Ovary (tissue), 9 donors: Measurements from ENCODE around the gene MEGF9. TPM values are rescaled to one million over a fixed set of nuclear protein-coding genes. Genes with fewer than 3 reads are reported as not detected.

Experiments
- DNase-seq, 5 donors: peaks; one replicate each; pipeline ENCODE4 v3.0.0-alpha.2; 2019 to 2020
- H3K27ac ChIP-seq, 2 donors: fragments of 200-600 bp; one replicate each; pipeline versions ENCODE4 v1.5.1 to v1.8.0; 2019 to 2022
- H3K27me3 ChIP-seq: fragments of 200-600 bp; one replicate; pipeline ENCODE4 v1.8.0; 2022
- H3K36me3 ChIP-seq: fragments of 200-600 bp; sonication (generic); one replicate; pipeline ENCODE4 v1.5.1; 2019
- H3K4me1 ChIP-seq: one replicate; pipeline ENCODE4 v1.8.1; 2013; ENCODE audit warnings: mild to moderate bottlenecking, moderate library complexity; ENCODE audit not compliant: insufficient read depth
- H3K4me3 ChIP-seq: fragments of 200-600 bp; sonication (generic); one replicate; pipeline ENCODE4 v1.5.1; 2017
- H3K9me3 ChIP-seq, 2 donors: fragments of 200-600 bp in 1 of 2; sonication (generic) in 1 of 2; one replicate each; pipeline versions ENCODE4 v1.5.1 to v1.8.1; 2013 to 2019; ENCODE audit warnings: mild to moderate bottlenecking in 1 of 2, moderate library complexity in 1 of 2
- CTCF ChIP-seq, 3 donors: fragments of 450-650 bp in 2 of 3; fragments of 200-600 bp in 1 of 3; IDR thresholded peaks; one replicate each; pipeline versions ENCODE4 v1.5.1 to v1.8.0; 2016 to 2022; ENCODE audit warnings: antibody characterized with exemption in 3 of 3, mild to moderate bottlenecking in 1 of 3
- EP300 ChIP-seq: sonication (generic); formaldehyde crosslinking; IDR thresholded peaks from one replicate; pipeline ENCODE4 v1.6.1; 2017; ENCODE audit warnings: antibody characterized with exemption
- POLR2A ChIP-seq: fragments of 450-650 bp; IDR thresholded peaks from one replicate; pipeline ENCODE4 v1.6.1; 2017; ENCODE audit warnings: antibody characterized with exemption, mild to moderate bottlenecking, moderate library complexity
- WGBS, 3 donors: extraction: QIAGEN DNeasy Blood & Tissue Kit in 1 of 3; methylation state at CpG; one replicate each; pipeline versions ENCODE4 v1.1.5 to v1.1.7; 2013 to 2017; 5-methylcytosine and 5-hydroxymethylcytosine counted together
- intact Hi-C, 4 donors: fragments of 100-400 bp; cut with DNase I; formaldehyde crosslinking; loops; one replicate each; pipeline versions ENCODE4 v1.11.0 to v1.15.1; 2022 to 2023
- polyA plus RNA-seq, 2 donors: library from polyadenylated mRNA; stranded (reverse); fragments of 200-250 nt in 1 of 2; fragments of 350-450 nt in 1 of 2; fragmentation: Illumina TruSeq in 1 of 2; extraction: RNeasy Lipid Tissue Mini Kit (QIAGEN cat#74804) in 1 of 2; gene quantifications; one replicate each; pipeline ENCODE4 v1.2.3, GENCODE V29; 2013 to 2014
- total RNA-seq, 7 donors: library from RNA; depleted of rRNA in 2 of 7; stranded (reverse); fragments of >200 nt in 2 of 7; fragmentation: NEBNext Ultra II Directional in 3 of 7; extraction: Animal tissue kit (Norgen Biotek cat#: 25700) in 3 of 7; gene quantifications; one replicate each; pipeline versions ENCODE4 v1.1.0 to v1.2.4, GENCODE V29; 2016 to 2023
- donor health status: DM: no; HTN: no; CAD: no; lungs with moderate emphysema.
- donor health status: DM: no; HTN: no; CAD: no.
- donor health status: Bipolar disorder and iron deficiency.
- donor health status: DM: yes; HTN: yes; CAD: no.
- donor health status: DM: no; HTN: no; CAD: no.
- donor health status: DM: yes; HTN: yes; CAD: no.

MEGF9 gene
- total and polyA plus RNA-seq, 9 donors, result 9.9 to 27.3 (median 14.6) TPM

DNA sequence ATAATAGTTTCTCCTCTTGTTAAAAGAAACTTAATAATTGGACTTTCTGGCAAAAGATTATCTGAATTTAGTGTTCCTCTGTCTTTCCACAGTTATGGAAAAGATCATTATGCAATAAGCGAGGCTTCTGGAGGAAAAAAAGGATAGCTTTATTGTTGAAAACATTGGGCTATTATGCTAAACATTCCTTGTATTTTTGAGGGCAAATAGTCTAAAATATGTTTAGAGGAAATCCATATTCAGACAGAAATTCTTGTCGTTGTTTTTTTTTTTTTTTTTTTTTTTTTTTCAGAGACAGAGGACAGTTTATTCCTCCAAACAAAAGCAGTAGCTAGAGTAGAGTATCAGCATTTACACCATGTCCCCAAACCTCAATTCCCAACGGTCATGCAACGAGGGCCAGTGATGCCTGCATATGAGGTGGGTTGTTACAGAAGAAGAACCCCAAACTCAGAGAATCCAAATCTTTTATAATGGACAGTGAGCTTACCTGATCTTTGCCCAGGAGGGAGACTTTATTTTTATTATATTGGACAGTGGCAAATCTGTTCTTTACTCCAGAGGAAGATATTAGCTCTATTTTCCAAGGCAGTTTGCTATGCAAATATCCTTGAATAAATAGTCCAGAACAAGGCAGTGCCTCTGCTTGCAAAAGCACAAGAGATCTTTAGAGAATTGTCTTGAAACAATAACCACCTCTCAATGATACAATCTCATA, 85.9 kb downstream of the MEGF9 start:
- no peaks in the 10 kb centered on the region for H3K9me3 ChIP-seq
- TF ChIP-seq POLR2A, result no peak
- TF ChIP-seq EP300, result no peak
- no peak for TF ChIP-seq CTCF (IDR thresholded peaks at IDR 0.05)
- no peak for DNase-seq
- H3K27me3 ChIP-seq, result no peaks in the 10 kb centered on the region
- peaks cover 5% of the 10 kb centered on the region for H3K4me1 ChIP-seq
- intact Hi-C loops, result loop anchor here in 2 of 4 donors (10.0 kb wide), 1 partner anchor 86 kb away; the partner anchor contains the start of gene MEGF9 (in 2 of the 2)
- H3K4me3 ChIP-seq, result no peak overlapping the region
- no peaks in the 10 kb centered on the region for H3K36me3 ChIP-seq
- WGBS, 3 donors, result 17 to 28% (median 23%) methylated on average over 4 of the region's 4 CpGs
- no peak overlapping the region for H3K27ac ChIP-seq

DNA sequence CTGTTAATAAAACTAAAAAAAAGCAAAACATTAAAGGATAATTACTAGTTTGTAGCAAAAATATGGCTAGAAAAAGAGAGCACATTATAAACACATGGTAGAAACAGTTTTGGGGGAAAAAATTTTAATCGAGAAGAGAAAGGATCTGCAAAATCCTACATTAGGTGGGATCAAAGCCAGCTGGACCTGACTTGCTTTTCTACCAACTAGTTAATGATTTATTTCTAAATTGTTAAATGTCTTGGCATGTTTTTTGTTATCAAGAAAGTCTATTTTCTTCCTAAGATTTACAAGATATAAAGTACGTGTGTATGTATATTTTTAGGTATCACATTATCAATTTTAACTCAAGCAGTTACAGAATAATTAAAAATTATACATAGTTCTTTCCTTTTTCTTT, 87.2 kb downstream of the MEGF9 start:
- intact Hi-C loops, result loop anchor here in 2 of 4 donors (10.0 kb wide), 1 partner anchor 88 kb away; the partner anchor contains the start of gene MEGF9 (in 2 of the 2)
- Histone ChIP-seq H3K36me3 (no peaks in the 10 kb centered on the region), H3K27ac (no peak overlapping the region), H3K27me3 (no peaks in the 10 kb centered on the region), H3K9me3 (no peaks in the 10 kb centered on the region), H3K4me1 (peaks cover 5% of the 10 kb centered on the region), H3K4me3 (no peak overlapping the region)
- TF ChIP-seq EP300, result no peak
- 48 to 59% (median 55%) methylated on average over 2 of the region's 2 CpGs for WGBS, 3 donors
- DNase-seq, result no peak

DNA sequence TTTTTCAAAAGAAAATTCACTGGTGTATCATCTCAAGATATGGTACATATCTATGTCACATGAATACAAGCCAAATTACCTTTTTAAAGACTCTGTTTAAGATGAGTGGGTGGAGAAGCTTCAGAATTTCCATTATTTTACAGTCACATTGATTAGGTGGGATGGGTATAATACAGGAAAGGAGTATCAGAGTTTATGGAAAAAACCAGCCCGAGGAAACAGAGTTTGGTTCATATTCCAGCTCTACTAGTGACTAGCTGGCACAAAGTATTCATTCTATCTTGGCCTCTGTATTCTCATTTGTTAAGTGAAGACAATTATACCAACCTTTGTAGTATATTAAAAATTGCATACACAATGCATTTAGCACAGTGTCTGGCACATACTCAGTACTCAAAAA, 87.8 kb downstream of the MEGF9 start:
- no peak for TF ChIP-seq EP300
- TF ChIP-seq POLR2A, result no peak
- no peak for TF ChIP-seq CTCF (IDR thresholded peaks at IDR 0.05)
- Histone ChIP-seq H3K36me3 (no peaks in the 10 kb centered on the region), H3K27me3 (no peaks in the 10 kb centered on the region), H3K4me1 (peaks cover 5% of the 10 kb centered on the region), H3K4me3 (no peak overlapping the region), H3K27ac (no peak overlapping the region), H3K9me3 (no peaks in the 10 kb centered on the region)
- 67 to 84% (median 81%) methylated on average over 1 of the region's 1 CpG for WGBS, 3 donors
- intact Hi-C loops, result loop anchor here in 2 of 4 donors (10.0 kb wide), 1 partner anchor 88 kb away; the partner anchor contains the start of gene MEGF9 (in 2 of the 2)
- no peak for DNase-seq

- H3K9me3 ChIP-seq, result no peaks in the 10 kb centered on the region
- peaks cover 5% of the 10 kb centered on the region for H3K4me1 ChIP-seq
- no peak overlapping the region for H3K27ac ChIP-seq
- no peak for TF ChIP-seq EP300
- no peak for TF ChIP-seq CTCF (IDR thresholded peaks at IDR 0.05)
- no peak for TF ChIP-seq POLR2A
- intact Hi-C loops, result loop anchor here in 2 of 4 donors (10.0 kb wide), 1 partner anchor 90 kb away; the partner anchor contains the start of gene MEGF9 (in 2 of the 2)
- 96 to 98% (median 97%) methylated on average over 6 of the region's 6 CpGs for WGBS, 3 donors
- H3K27me3 ChIP-seq, result no peaks in the 10 kb centered on the region
- no peak overlapping the region for H3K4me3 ChIP-seq
- DNase-seq, result no peak
- no peaks in the 10 kb centered on the region for H3K36me3 ChIP-seq
Observed at GRCh38 chr9:120625222-120625621, 89.0 kb downstream of the MEGF9 start.

GRCh38 chr9:120622790-120623189, 91.5 kb downstream of the MEGF9 start:
- H3K4me3 ChIP-seq, result no peak overlapping the region
- H3K27me3 ChIP-seq, result no peaks in the 10 kb centered on the region
- peaks cover 3% of the 10 kb centered on the region for H3K4me1 ChIP-seq
- H3K9me3 ChIP-seq, result no peaks in the 10 kb centered on the region
- H3K36me3 ChIP-seq, result no peaks in the 10 kb centered on the region
- DNase-seq, result no peak
- intact Hi-C loops, result loop anchor here in 2 of 4 donors (10.0 kb wide), 1 partner anchor 92 kb away; the partner anchor contains the start of gene MEGF9 (in 2 of the 2)
- TF ChIP-seq EP300, result no peak
- TF ChIP-seq CTCF (IDR thresholded peaks at IDR 0.05), result no peak
- TF ChIP-seq POLR2A, result no peak
- no peak overlapping the region for H3K27ac ChIP-seq
